CD14-positive monocyte (primary cell): ENCODE results near the gene TRIM65. TPM values are rescaled to one million over a fixed set of nuclear protein-coding genes. Genes with fewer than 3 reads are reported as not detected.

Experiments
- DNase-seq, 3 donors: peaks; one replicate each; pipeline ENCODE4 v3.0.0-alpha.2; 2011 to 2022
- H2AFZ ChIP-seq: 2 replicates; pipeline ENCODE4 v1.6.0; 2012; ENCODE audit warnings: mild to moderate bottlenecking, low read depth, low read length, inconsistent platforms; ENCODE audit not compliant: insufficient read depth, poor library complexity, severe bottlenecking
- H3K27ac ChIP-seq, 2 donors: 1 replicate in 1 of 2; 2 replicates in 1 of 2; pipeline ENCODE4 v1.5.1; 2012 to 2013; ENCODE audit warnings: low read length in 2 of 2, control low read depth in 1 of 2, inconsistent platforms in 1 of 2, low read depth in 1 of 2, mild to moderate bottlenecking in 1 of 2
- H3K27me3 ChIP-seq, 2 donors: one replicate each; pipeline versions ENCODE4 v1.6.0 to v1.6.1; 2011 to 2013; ENCODE audit warnings: low read length in 2 of 2; ENCODE audit not compliant: control insufficient read depth in 2 of 2, insufficient read depth in 2 of 2
- H3K36me3 ChIP-seq, 2 donors: replicated peaks in 1 of 2; 1 replicate in 1 of 2; 2 replicates in 1 of 2; pipeline versions ENCODE4 v1.5.1 to v1.6.1; 2012 to 2013; ENCODE audit warnings: low read length in 2 of 2, control low read depth in 1 of 2, inconsistent platforms in 1 of 2, mild to moderate bottlenecking in 1 of 2; ENCODE audit not compliant: insufficient read depth in 2 of 2, control insufficient read depth in 1 of 2
- H3K4me1 ChIP-seq, 2 donors: 1 replicate in 1 of 2; 2 replicates in 1 of 2; pipeline versions ENCODE4 v1.5.1 to v1.6.1; 2012 to 2013; ENCODE audit warnings: low read length in 2 of 2, control low read depth in 1 of 2, inconsistent platforms in 1 of 2, mild to moderate bottlenecking in 1 of 2, moderate library complexity in 1 of 2; ENCODE audit not compliant: insufficient read depth in 2 of 2, control insufficient read depth in 1 of 2
- H3K4me2 ChIP-seq: replicated peaks from 2 replicates; pipeline ENCODE3; 2012; ENCODE audit warnings: low read length, moderate library complexity, mild to moderate bottlenecking; ENCODE audit not compliant: poor library complexity, severe bottlenecking; ENCODE audit errors: extremely low read depth
- H3K4me3 ChIP-seq, 3 experiments: fragments of 200-600 bp in 1 of 3; sonication (generic) in 1 of 3; replicated peaks in 1 of 3; 1 replicate in 2 of 3; 2 replicates in 1 of 3; pipeline ENCODE4 v1.5.1; 2011 to 2013; ENCODE audit warnings: low read length in 3 of 3, mild to moderate bottlenecking in 3 of 3, control low read depth in 2 of 3, low read depth in 2 of 3, inconsistent platforms in 1 of 3, moderate library complexity in 1 of 3
- H3K79me2 ChIP-seq: 2 replicates; pipeline ENCODE4 v1.6.0; 2012; ENCODE audit warnings: mild to moderate bottlenecking, control low read depth, inconsistent platforms, low read length, moderate library complexity; ENCODE audit not compliant: insufficient read depth
- H3K9ac ChIP-seq: 2 replicates; pipeline ENCODE4 v1.6.0; 2017; ENCODE audit warnings: low read length, mild to moderate bottlenecking; ENCODE audit not compliant: insufficient read depth, poor library complexity, severe bottlenecking
- H3K9me3 ChIP-seq, 2 donors: replicated peaks in 1 of 2; 1 replicate in 1 of 2; 2 replicates in 1 of 2; pipeline versions ENCODE4 v1.5.1 to v1.6.1; 2012 to 2013; ENCODE audit warnings: low read length in 2 of 2, control low read depth in 1 of 2; ENCODE audit not compliant: control insufficient read depth in 1 of 2, insufficient read depth in 1 of 2
- H4K20me1 ChIP-seq: 2 replicates; pipeline ENCODE4 v1.6.0; 2012; ENCODE audit warnings: mild to moderate bottlenecking, low read length, control low read depth, moderate library complexity; ENCODE audit not compliant: insufficient read depth
- H3K27ac Mint-ChIP-seq, 7 donors: one replicate each; pipeline ENCODE4 v1.8.0; 2020; ENCODE audit warnings: mild to moderate bottlenecking in 7 of 7, mixed read lengths in 7 of 7, moderate library complexity in 6 of 7, inconsistent platforms in 2 of 7
- H3K27me3 Mint-ChIP-seq, 3 donors: one replicate each; pipeline ENCODE4 v1.8.0; 2021 to 2022; ENCODE audit warnings: low read depth in 3 of 3, mild to moderate bottlenecking in 3 of 3, mixed read lengths in 3 of 3, moderate library complexity in 3 of 3, inconsistent platforms in 1 of 3
- H3K36me3 Mint-ChIP-seq, 2 donors: one replicate each; pipeline ENCODE4 v1.8.0; 2020; ENCODE audit warnings: mixed read lengths in 2 of 2, inconsistent platforms in 1 of 2, mild to moderate bottlenecking in 1 of 2
- H3K4me1 Mint-ChIP-seq: one replicate; pipeline ENCODE4 v1.8.0; 2020; ENCODE audit warnings: mild to moderate bottlenecking, mixed read lengths
- H3K4me3 Mint-ChIP-seq, 2 donors: one replicate each; pipeline ENCODE4 v1.8.0; 2020; ENCODE audit warnings: mild to moderate bottlenecking in 2 of 2, mixed read lengths in 2 of 2, moderate library complexity in 1 of 2
- H3K9me3 Mint-ChIP-seq, 7 donors: one replicate each; pipeline ENCODE4 v1.8.0; 2020 to 2022; ENCODE audit warnings: mixed read lengths in 7 of 7, mild to moderate bottlenecking in 6 of 7, moderate library complexity in 6 of 7, inconsistent platforms in 2 of 7
- CTCF ChIP-seq: fragments of 200-600 bp; IDR thresholded peaks from one replicate; pipeline ENCODE4 v1.8.0; 2022; ENCODE audit warnings: antibody characterized with exemption, mild to moderate bottlenecking
- WGBS: methylation state at CpG from one replicate; pipeline ENCODE4 v1.1.5; 2013; ENCODE audit warnings: missing lambda C conversion rate; ENCODE audit not compliant: insufficient coverage; 5-methylcytosine and 5-hydroxymethylcytosine counted together
- intact Hi-C, 2 donors: fragments of 100-400 bp; cut with micrococcal nuclease; formaldehyde crosslinking; loops; one replicate each; pipeline versions ENCODE4 v1.15.0 to v1.15.1; 2023
- polyA plus RNA-seq, 3 donors: library from polyadenylated mRNA; depleted of rRNA in 1 of 3; unstranded in 2 of 3; stranded (reverse) in 1 of 3; fragments of 300-500 nt in 2 of 3; fragments of >200 nt in 1 of 3; fragmentation: Illumina TruSeq in 2 of 3; gene quantifications; 1 replicate in 2 of 3; 2 replicates in 1 of 3; pipeline ENCODE4 v1.2.3, GENCODE V29; 2012 to 2021

The TRIM65 gene
- polyA plus RNA-seq, 3 donors, result 5.6 to 10.4 (median 5.9) TPM

GRCh38 chr17:75927286-75927922, 30.7 kb upstream of the TRIM65 start:
- H3K27me3 ChIP-seq, result no peaks in the 10 kb centered on the region
- H3K9me3 ChIP-seq, result no peaks in the 10 kb centered on the region
- H3K4me1 Mint-ChIP-seq, result peaks cover 8% of the 10 kb centered on the region
- H3K9me3 Mint-ChIP-seq, result no peaks in the 10 kb centered on the region
- intact Hi-C loops, result no loop called here
- H3K4me2 ChIP-seq, result no peak overlapping the region
- no peak overlapping the region for H3K4me3 ChIP-seq
- peaks cover 0 to 8% of the 10 kb centered on the region in 2 donors for H3K4me1 ChIP-seq
- peak; percentile 66 for TF ChIP-seq CTCF
- H2AFZ ChIP-seq, result peak overlapping the region; percentile 68
- no peaks in the 10 kb centered on the region for H4K20me1 ChIP-seq
- peak; percentile 32 to 53 (median 35) for DNase-seq
- no peak overlapping the region for H3K27ac ChIP-seq
- peaks cover 0 to 1% (median 0%) of the 10 kb centered on the region in 3 donors for H3K27me3 Mint-ChIP-seq
- no peaks in the 10 kb centered on the region for H3K79me2 ChIP-seq
- WGBS, result 56% methylated on average over 2 of the region's 6 CpGs
- no peak overlapping the region for H3K4me3 Mint-ChIP-seq
- no peaks in the 10 kb centered on the region for H3K36me3 Mint-ChIP-seq
- no peak overlapping the region for H3K9ac ChIP-seq
- peak overlapping the region in 1 of 7 donors; percentile 35 for H3K27ac Mint-ChIP-seq
- H3K36me3 ChIP-seq, result no peaks in the 10 kb centered on the region

- intact Hi-C loops, result no loop called here
- H3K36me3 ChIP-seq, result no peaks in the 10 kb centered on the region
- peaks cover 0 to 3% (median 0%) of the 10 kb centered on the region in 3 donors for H3K27me3 Mint-ChIP-seq
- H3K27ac Mint-ChIP-seq, result no peak overlapping the region
- no peak for DNase-seq
- H3K36me3 Mint-ChIP-seq, result no peaks in the 10 kb centered on the region
- H3K4me1 Mint-ChIP-seq, result peaks cover 8% of the 10 kb centered on the region
- no peak for TF ChIP-seq CTCF
- no peak overlapping the region for H3K4me3 Mint-ChIP-seq
- H3K9me3 Mint-ChIP-seq, result no peaks in the 10 kb centered on the region
- H3K4me1 ChIP-seq, result peaks cover 0 to 8% of the 10 kb centered on the region in 2 donors
- H3K9ac ChIP-seq, result no peak overlapping the region
- WGBS, result 84% methylated on average over 2 of the region's 4 CpGs
- H4K20me1 ChIP-seq, result no peaks in the 10 kb centered on the region
- H3K79me2 ChIP-seq, result no peaks in the 10 kb centered on the region
- no peaks in the 10 kb centered on the region for H3K9me3 ChIP-seq
- no peak overlapping the region for H3K4me2 ChIP-seq
- H3K27ac ChIP-seq, result no peak overlapping the region
- no peaks in the 10 kb centered on the region for H3K27me3 ChIP-seq
- no peak overlapping the region for H3K4me3 ChIP-seq
- H2AFZ ChIP-seq, result no peak overlapping the region
Observed at GRCh38 chr17:75926456-75926855, 29.7 kb upstream of the TRIM65 start.
